HL-60 (cell line): Measurements from ENCODE around the gene GPHN.
A peak's percentile ranks its signal among the peaks of the same experiment; 100 is the strongest.

Experiments
- DNase-seq, 2 experiments: peaks; one replicate each; pipeline ENCODE4 v3.0.0-alpha.2; 2010 to 2020; ENCODE audit warnings: low read depth in 1 of 2, low spot score in 1 of 2
- H3K27ac ChIP-seq: fragments of 250-450 bp; sonication (Bioruptor Pico); replicated peaks from 2 replicates; pipeline ENCODE4 v1.5.1; 2020; ENCODE audit warnings: mild to moderate bottlenecking, moderate library complexity
- H3K27me3 ChIP-seq: fragments of 250-450 bp; sonication (Bioruptor Pico); 2 replicates; pipeline ENCODE4 v1.5.1; 2021; ENCODE audit warnings: mild to moderate bottlenecking, moderate library complexity; ENCODE audit not compliant: insufficient read depth, poor library complexity, severe bottlenecking
- H3K4me3 ChIP-seq: replicated peaks from 2 replicates; pipeline ENCODE4 v1.5.1; 2011; ENCODE audit warnings: mild to moderate bottlenecking, control low read depth, low read length; ENCODE audit not compliant: insufficient read depth
- CTCF ChIP-seq: IDR thresholded peaks from one replicate; pipeline ENCODE4 v1.5.1; 2011; ENCODE audit warnings: low read length, control low read depth, inconsistent platforms; ENCODE audit not compliant: insufficient read depth
- GABPA ChIP-seq: IDR thresholded peaks from 2 replicates; pipeline ENCODE4 v1.6.1; 2012; ENCODE audit warnings: low read depth
- POLR2AphosphoS5 ChIP-seq: IDR thresholded peaks from 2 replicates; pipeline ENCODE4 v1.6.1; 2012; ENCODE audit warnings: low read depth
- REST ChIP-seq: IDR thresholded peaks from 2 replicates; pipeline ENCODE4 v1.6.1; 2012; ENCODE audit warnings: low read depth; ENCODE audit not compliant: insufficient replicate concordance
- SPI1 ChIP-seq: IDR thresholded peaks from 2 replicates; pipeline ENCODE4 v1.6.1; 2012; ENCODE audit warnings: low read depth, mild to moderate bottlenecking, borderline replicate concordance

Gene GPHN

DNA sequence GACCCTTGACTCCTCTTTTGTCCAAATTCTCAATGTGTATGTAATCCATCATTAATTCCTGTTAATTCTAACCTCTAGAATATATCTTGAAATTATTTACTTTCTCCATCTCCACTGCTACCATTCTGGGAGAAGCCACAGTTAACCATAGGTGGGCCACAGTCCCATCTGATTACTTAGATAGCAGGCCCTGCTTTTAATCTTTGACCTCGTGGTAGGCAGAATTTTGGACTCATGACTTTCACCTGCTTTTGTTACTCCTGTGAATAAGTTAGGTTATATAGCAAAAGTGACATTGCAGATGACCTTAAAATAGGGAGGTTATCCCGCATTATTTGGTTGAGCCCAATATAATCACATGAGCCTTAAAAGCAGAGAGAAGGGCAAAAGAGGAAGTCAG lies 264.2 kb downstream of the GPHN start:
- Histone ChIP-seq H3K27me3 (no peaks in the 10 kb centered on the region), H3K4me3 (no peak overlapping the region), H3K27ac (no peak overlapping the region)
- peak; percentile 21; the same call in 1 of the 2 replicates for TF ChIP-seq SPI1
- TF ChIP-seq CTCF: no peak
- DNase-seq: no peak

GRCh38 chr14:66782853-66783252 lies 274.9 kb downstream of the GPHN start:
- Histone ChIP-seq H3K27ac (no peak overlapping the region), H3K4me3 (no peak overlapping the region), H3K27me3 (no peaks in the 10 kb centered on the region)
- no peak for DNase-seq
- TF ChIP-seq REST (no peak), SPI1 (no peak), GABPA (no peak), CTCF (no peak), POLR2AphosphoS5 (no peak)

- no peak for DNase-seq
- TF ChIP-seq SPI1 (no peak), REST (no peak), CTCF (no peak), POLR2AphosphoS5 (no peak)
- Histone ChIP-seq H3K27me3 (no peaks in the 10 kb centered on the region), H3K27ac (no peak overlapping the region), H3K4me3 (no peak overlapping the region)
Observed at GRCh38 chr14:66790101-66790500, 282.2 kb downstream of the GPHN start.

GRCh38 chr14:66802962-66803361 lies 295.0 kb downstream of the GPHN start:
- TF ChIP-seq REST: no peak
- TF ChIP-seq SPI1: no peak
- no peak for TF ChIP-seq GABPA
- no peak for TF ChIP-seq CTCF
- no peak for TF ChIP-seq POLR2AphosphoS5
- Histone ChIP-seq H3K27ac (no peak overlapping the region), H3K4me3 (no peak overlapping the region), H3K27me3 (no peaks in the 10 kb centered on the region)
- DNase-seq: no peak
